A549 (cell line): ENCODE data around the gene PITX1. TPM values are rescaled to one million over a fixed set of nuclear protein-coding genes. Genes with fewer than 3 reads are reported as not detected.

Source experiments
- ATAC-seq, 2 experiments: fragments of 200-7000 bp in 1 of 2; fragments of >200 bp in 1 of 2; cut with Nextera tagmentation in 1 of 2; cut with Tn5 transposase in 1 of 2; 3 replicates each; pipeline versions ENCODE4 v1.8.0 to v1.9.1; 2018 to 2020; ENCODE audit warnings: mild to moderate bottlenecking in 1 of 2, moderate library complexity in 1 of 2
- CTCF ChIA-PET: fragments of 300-600 bp; sonication (Branson Sonifier 250); formaldehyde crosslinking; extraction: SDS; loops from one replicate; lab custom pipeline; 2021; ENCODE audit warnings: antibody characterized with exemption, inconsistent platforms; lab: Yijun Ruan, JAX
- POLR2A ChIA-PET: fragments of 350-600 bp; formaldehyde crosslinking; extraction: SDS; loops from one replicate; lab custom pipeline; 2021; ENCODE audit warnings: antibody characterized with exemption, inconsistent platforms; lab: Yijun Ruan, JAX
- DNase-seq, 2 experiments: peaks; one replicate each; pipeline versions ENCODE4 v3.0.0 to v3.0.0-alpha.2; 2011 to 2016; ENCODE audit warnings: low read depth in 1 of 2, low spot score in 1 of 2
- FAIRE-seq: peaks from 2 replicates; lab custom pipeline; 2011; peaks lifted over from hg19 to GRCh38; lab: Jason Lieb, UNC
- H3K27ac ChIP-seq, 2 experiments: fragments of >200 bp; sonication (Bioruptor Twin); formaldehyde crosslinking; 3 replicates each; pipeline ENCODE4 v1.5.1; 2016 to 2017
- H3K4me1 ChIP-seq: fragments of >200 bp; sonication (Bioruptor Twin); formaldehyde crosslinking; 3 replicates; pipeline ENCODE4 v1.6.1; 2016
- H3K4me2 ChIP-seq: fragments of >200 bp; sonication (Bioruptor Twin); formaldehyde crosslinking; 3 replicates; pipeline ENCODE4 v1.6.1; 2016
- H3K4me3 ChIP-seq: fragments of >200 bp; sonication (Bioruptor Twin); formaldehyde crosslinking; 3 replicates; pipeline ENCODE4 v1.5.1; 2016
- H3K9me3 ChIP-seq: fragments of >200 bp; sonication (Bioruptor Twin); formaldehyde crosslinking; 3 replicates; pipeline ENCODE4 v1.6.1; 2016
- CBX2 ChIP-seq: fragments of 200-600 bp; sonication (generic); IDR thresholded peaks from 2 replicates; pipeline ENCODE4 v1.6.1; 2016; ENCODE audit warnings: low read depth, mild to moderate bottlenecking, borderline replicate concordance
- CBX8 ChIP-seq: fragments of 200-600 bp; sonication (generic); IDR thresholded peaks from 2 replicates; pipeline ENCODE4 v1.6.1; 2016
- FOSL2 ChIP-seq, 2 experiments: fragments of 450-650 bp in 1 of 2; fragments of >200 bp in 1 of 2; sonication (Bioruptor Twin) in 1 of 2; formaldehyde crosslinking; IDR thresholded peaks; 2 replicates each; pipeline versions ENCODE4 v1.5.0 to v1.6.1; 2016 to 2020; ENCODE audit warnings: mild to moderate bottlenecking in 1 of 2, moderate library complexity in 1 of 2
- GATA3 ChIP-seq: IDR thresholded peaks from 2 replicates; pipeline ENCODE4 v1.6.1; 2012; ENCODE audit warnings: borderline replicate concordance
- HEYL ChIP-seq: fragments of 250-450 bp; sonication (Bioruptor Pico); IDR thresholded peaks from 2 replicates; pipeline ENCODE4 v1.8.0; 2021; ENCODE audit warnings: mild to moderate bottlenecking, moderate library complexity
- JUNB ChIP-seq: fragments of >200 bp; sonication (Bioruptor Twin); formaldehyde crosslinking; IDR thresholded peaks from 2 replicates; pipeline ENCODE4 v1.6.1; 2016
- KDM1A ChIP-seq: fragments of 200-600 bp; sonication (generic); IDR thresholded peaks from 2 replicates; pipeline ENCODE4 v1.6.1; 2016; ENCODE audit warnings: low read depth, mild to moderate bottlenecking
- POLR2AphosphoS2 ChIP-seq: conservative IDR thresholded peaks from 2 replicates; pipeline ENCODE4 v1.6.1; 2012; ENCODE audit warnings: low read length, improper control_type of control experiment, inconsistent platforms
- RCOR1 ChIP-seq: fragments of 150-350 bp; IDR thresholded peaks from 2 replicates; pipeline ENCODE4 v1.6.1; 2014; ENCODE audit warnings: antibody characterized with exemption, low read length, low read depth
- SMC3 ChIP-seq: fragments of >200 bp; sonication (Bioruptor Twin); formaldehyde crosslinking; IDR thresholded peaks from 3 replicates; pipeline ENCODE4 v1.6.1; 2018; ENCODE audit warnings: inconsistent platforms
- SREBF2 ChIP-seq: fragments of 450-650 bp; IDR thresholded peaks from 2 replicates; pipeline ENCODE4 v1.6.1; 2014; ENCODE audit warnings: mild to moderate bottlenecking, moderate library complexity
- ZSCAN20 ChIP-seq: fragments of 250-450 bp; sonication (Bioruptor Pico); IDR thresholded peaks from 2 replicates; pipeline ENCODE4 v1.8.0; 2022; ENCODE audit warnings: mild to moderate bottlenecking, moderate library complexity
- WGBS: methylation state at CpG from one replicate; pipeline ENCODE4 v1.1.6; 2017; ENCODE audit errors: missing lambda C conversion rate; 5-methylcytosine and 5-hydroxymethylcytosine counted together
- polyA plus RNA-seq, 4 experiments: library from polyadenylated mRNA; depleted of rRNA in 3 of 4; stranded (reverse); fragments of >200 nt; fragmentation: RNase III in 1 of 4; extraction: RNeasy Plus Mini Kit Qiagen cat#74134 plus additional on column Dnase treatment in 1 of 4; gene quantifications; 2 replicates in 3 of 4; 3 replicates in 1 of 4; pipeline ENCODE4 v1.2.3, GENCODE V29; 2011 to 2017
- TF ChIP-seq, protein P1 (sequence below): IDR thresholded peaks from 2 replicates; pipeline ENCODE4 v1.6.1; 2012
- TF ChIP-seq, protein P2 (sequence below): IDR thresholded peaks from 2 replicates; pipeline ENCODE4 v1.6.1; 2012
- TF ChIP-seq, protein P3 (sequence below): fragments of 200-600 bp; sonication (generic); IDR thresholded peaks from 2 replicates; pipeline ENCODE4 v1.6.1; 2016; ENCODE audit warnings: antibody characterized with exemption, mild to moderate bottlenecking, moderate library complexity
- TF ChIP-seq, protein P4 (sequence below): fragments of 250-450 bp; sonication (Bioruptor Pico); IDR thresholded peaks from 2 replicates; pipeline ENCODE4 v1.5.0; 2020; ENCODE audit warnings: low read depth, mild to moderate bottlenecking, moderate library complexity

The PITX1 gene
- polyA plus RNA-seq, 2 of the 4 experiments (the other 2 are of a cell fraction) = 11.1 to 16.7 TPM

DNA sequence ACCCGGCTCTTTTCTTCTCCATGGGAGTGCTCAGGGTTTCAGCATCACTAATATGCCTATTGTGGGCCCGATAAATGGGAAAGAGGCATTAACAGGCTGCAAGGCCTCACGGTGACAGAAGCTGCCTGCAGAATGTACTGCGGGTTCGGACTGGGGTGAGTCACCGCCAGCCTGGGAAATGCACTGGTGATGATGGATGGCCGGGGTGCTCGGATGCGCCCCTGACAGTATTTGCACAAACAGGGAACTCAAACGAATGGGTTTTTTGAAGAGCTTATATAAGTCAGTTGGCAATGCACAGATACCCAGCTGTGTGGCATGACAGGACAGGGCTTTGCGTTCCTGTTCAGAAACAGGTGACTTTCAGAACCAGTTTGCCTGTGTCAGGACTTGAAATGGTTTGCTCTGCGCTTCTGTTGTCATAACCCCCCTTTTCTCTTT, 42.0 kb upstream of the PITX1 start:
- ATAC-seq = no peak
- WGBS = 74% methylated on average over 12 of the region's 12 CpGs
- TF ChIP-seq, protein P1, sequence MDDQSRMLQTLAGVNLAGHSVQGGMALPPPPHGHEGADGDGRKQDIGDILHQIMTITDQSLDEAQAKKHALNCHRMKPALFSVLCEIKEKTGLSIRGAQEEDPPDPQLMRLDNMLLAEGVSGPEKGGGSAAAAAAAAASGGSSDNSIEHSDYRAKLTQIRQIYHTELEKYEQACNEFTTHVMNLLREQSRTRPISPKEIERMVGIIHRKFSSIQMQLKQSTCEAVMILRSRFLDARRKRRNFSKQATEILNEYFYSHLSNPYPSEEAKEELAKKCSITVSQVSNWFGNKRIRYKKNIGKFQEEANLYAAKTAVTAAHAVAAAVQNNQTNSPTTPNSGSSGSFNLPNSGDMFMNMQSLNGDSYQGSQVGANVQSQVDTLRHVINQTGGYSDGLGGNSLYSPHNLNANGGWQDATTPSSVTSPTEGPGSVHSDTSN = no peak
- TF ChIP-seq GATA3 (no peak), POLR2AphosphoS2 (no peak)
- Histone ChIP-seq H3K4me1 (no peaks in the 10 kb centered on the region), H3K4me2 (no peak overlapping the region), H3K27ac (no peak overlapping the region), H3K9me3 (peaks cover 10% of the 10 kb centered on the region; the same call in 2 of the 3 replicates), H3K4me3 (no peak overlapping the region)
- DNase-seq = no peak
- POLR2A ChIA-PET = no interaction called here
- CTCF ChIA-PET = interaction anchor here (1.4 kb wide), 1 partner anchor 14 kb away, joined by 5 read pairs; no protein-coding TSS in a partner anchor
- FAIRE-seq = no peak

DNA sequence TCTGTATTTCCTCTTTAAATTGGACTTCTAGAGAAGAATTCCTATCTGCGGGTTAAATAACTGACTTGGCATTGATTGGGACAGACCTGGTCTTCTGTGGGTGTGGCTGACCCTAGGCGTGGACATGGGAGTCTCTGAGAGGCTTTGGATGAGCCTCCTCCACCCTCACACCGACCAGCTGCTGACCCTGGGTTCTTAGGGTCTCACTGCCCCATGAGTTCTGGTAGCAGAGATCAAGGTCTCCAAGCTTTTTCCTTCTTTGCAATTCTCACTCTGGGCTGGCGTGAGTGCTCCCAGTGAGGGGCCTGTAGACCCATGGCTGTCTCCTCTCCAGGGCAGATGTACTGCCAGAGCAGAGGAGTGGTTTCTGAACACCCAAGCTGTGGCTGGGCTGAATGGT, 41.6 kb upstream of the PITX1 start:
- no peaks in the 10 kb centered on the region for H3K4me1 ChIP-seq
- no peak overlapping the region for H3K4me3 ChIP-seq
- 51% methylated on average over 4 of the region's 4 CpGs for WGBS
- ATAC-seq (no peak), DNase-seq (no peak), FAIRE-seq (no peak)
- H3K4me2 ChIP-seq = no peak overlapping the region
- TF ChIP-seq FOSL2 (IDR thresholded peaks at IDR 0.05) = no peak
- TF ChIP-seq FOSL2 (CRISPR knock-in tag; IDR thresholded peaks at IDR 0.05) = no peak
- no peak for TF ChIP-seq ZSCAN20 (CRISPR knock-in tag)
- TF ChIP-seq SMC3 = no peak
- TF ChIP-seq JUNB = no peak
- no peak for TF ChIP-seq CBX2
- TF ChIP-seq CBX8 = no peak
- TF ChIP-seq, protein P2, sequence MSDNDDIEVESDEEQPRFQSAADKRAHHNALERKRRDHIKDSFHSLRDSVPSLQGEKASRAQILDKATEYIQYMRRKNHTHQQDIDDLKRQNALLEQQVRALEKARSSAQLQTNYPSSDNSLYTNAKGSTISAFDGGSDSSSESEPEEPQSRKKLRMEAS = no peak
- TF ChIP-seq SREBF2 = no peak
- TF ChIP-seq, protein P1 = no peak
- TF ChIP-seq, protein P3, sequence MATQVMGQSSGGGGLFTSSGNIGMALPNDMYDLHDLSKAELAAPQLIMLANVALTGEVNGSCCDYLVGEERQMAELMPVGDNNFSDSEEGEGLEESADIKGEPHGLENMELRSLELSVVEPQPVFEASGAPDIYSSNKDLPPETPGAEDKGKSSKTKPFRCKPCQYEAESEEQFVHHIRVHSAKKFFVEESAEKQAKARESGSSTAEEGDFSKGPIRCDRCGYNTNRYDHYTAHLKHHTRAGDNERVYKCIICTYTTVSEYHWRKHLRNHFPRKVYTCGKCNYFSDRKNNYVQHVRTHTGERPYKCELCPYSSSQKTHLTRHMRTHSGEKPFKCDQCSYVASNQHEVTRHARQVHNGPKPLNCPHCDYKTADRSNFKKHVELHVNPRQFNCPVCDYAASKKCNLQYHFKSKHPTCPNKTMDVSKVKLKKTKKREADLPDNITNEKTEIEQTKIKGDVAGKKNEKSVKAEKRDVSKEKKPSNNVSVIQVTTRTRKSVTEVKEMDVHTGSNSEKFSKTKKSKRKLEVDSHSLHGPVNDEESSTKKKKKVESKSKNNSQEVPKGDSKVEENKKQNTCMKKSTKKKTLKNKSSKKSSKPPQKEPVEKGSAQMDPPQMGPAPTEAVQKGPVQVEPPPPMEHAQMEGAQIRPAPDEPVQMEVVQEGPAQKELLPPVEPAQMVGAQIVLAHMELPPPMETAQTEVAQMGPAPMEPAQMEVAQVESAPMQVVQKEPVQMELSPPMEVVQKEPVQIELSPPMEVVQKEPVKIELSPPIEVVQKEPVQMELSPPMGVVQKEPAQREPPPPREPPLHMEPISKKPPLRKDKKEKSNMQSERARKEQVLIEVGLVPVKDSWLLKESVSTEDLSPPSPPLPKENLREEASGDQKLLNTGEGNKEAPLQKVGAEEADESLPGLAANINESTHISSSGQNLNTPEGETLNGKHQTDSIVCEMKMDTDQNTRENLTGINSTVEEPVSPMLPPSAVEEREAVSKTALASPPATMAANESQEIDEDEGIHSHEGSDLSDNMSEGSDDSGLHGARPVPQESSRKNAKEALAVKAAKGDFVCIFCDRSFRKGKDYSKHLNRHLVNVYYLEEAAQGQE = no peak
- TF ChIP-seq GATA3 = no peak
- no peak for TF ChIP-seq HEYL
- CTCF ChIA-PET = interaction anchor here (1.4 kb wide), 1 partner anchor 15 kb away, joined by 5 read pairs; no protein-coding TSS in a partner anchor
- no peak overlapping the region for H3K27ac ChIP-seq
- POLR2A ChIA-PET = no interaction called here
- H3K9me3 ChIP-seq = peaks cover 6% of the 10 kb centered on the region; the same call in 2 of the 3 replicates

DNA sequence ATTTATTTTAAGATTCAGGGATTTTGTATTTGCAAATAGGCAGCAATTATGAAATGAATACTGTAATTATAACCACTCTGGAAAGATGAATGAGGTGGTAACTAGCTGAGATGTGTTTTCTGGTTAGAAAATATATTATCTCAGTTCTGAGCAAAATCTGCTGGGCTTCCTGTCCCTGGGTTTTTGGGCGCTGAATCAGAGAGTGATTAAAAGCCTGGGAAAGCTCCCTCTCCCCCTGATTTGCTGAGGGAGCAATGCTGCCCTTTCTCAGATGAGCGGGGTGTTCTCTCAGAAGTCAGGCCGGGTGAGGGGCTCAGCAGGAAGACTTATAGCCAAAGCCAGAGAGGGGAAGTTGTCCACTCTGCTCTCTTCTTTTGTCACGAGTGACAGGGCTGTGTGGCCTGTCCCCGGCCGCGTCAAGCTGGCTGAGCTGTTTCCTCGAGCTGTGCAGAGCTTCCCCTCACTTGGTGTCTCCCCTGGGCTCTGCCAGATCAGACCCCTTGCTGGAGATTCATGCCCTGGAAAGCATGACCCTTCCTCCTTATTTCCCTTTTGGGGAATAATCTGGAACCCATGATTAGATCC, 39.8 kb upstream of the PITX1 start:
- WGBS = 67% methylated on average over 8 of the region's 8 CpGs
- POLR2A ChIA-PET = no interaction called here
- TF ChIP-seq KDM1A (no peak), ZSCAN20 (CRISPR knock-in tag) (no peak), CBX2 (no peak), RCOR1 (no peak)
- TF ChIP-seq, protein P4, sequence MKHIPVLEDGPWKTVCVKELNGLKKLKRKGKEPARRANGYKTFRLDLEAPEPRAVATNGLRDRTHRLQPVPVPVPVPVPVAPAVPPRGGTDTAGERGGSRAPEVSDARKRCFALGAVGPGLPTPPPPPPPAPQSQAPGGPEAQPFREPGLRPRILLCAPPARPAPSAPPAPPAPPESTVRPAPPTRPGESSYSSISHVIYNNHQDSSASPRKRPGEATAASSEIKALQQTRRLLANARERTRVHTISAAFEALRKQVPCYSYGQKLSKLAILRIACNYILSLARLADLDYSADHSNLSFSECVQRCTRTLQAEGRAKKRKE (CRISPR knock-in tag) = no peak
- TF ChIP-seq, all 56 proteins: peak for 0
- Histone ChIP-seq H3K9me3 (no peaks in the 10 kb centered on the region), H3K4me3 (no peak overlapping the region), H3K4me1 (no peaks in the 10 kb centered on the region), H3K4me2 (no peak overlapping the region), H3K27ac (no peak overlapping the region)
- DNase-seq = no peak
- no peak for ATAC-seq
- FAIRE-seq = no peak
- CTCF ChIA-PET = interaction anchor here (0.6 to 1.7 kb wide), 2 partner anchors 114 to 117 kb away, joined by 3 to 4 read pairs; no protein-coding TSS in a partner anchor
